GM19025 (cell line): ENCODE measurements around the gene MPC1.
"Not testable (repeated sequence)": the region's sequence is repeated elsewhere in the genome, so short reads cannot be mapped to it uniquely, and the experiment has no call there.

Experiments
- ATAC-seq: cut with Tn5 transposase; IDR thresholded peaks from one replicate; pipeline ENCODE4 v1.9.1; 2021; ENCODE audit warnings: mild to moderate bottlenecking, low read depth, moderate library complexity; ENCODE audit not compliant: unreplicated experiment

Gene MPC1

GRCh38 chr6:166351715-166352285 is 30.9 kb downstream of the MPC1 start:
- peak; percentile 98 for ATAC-seq

- no peak for ATAC-seq
Measured at GRCh38 chr6:166348305-166348949, 34.3 kb downstream of the MPC1 start.

GRCh38 chr6:166346965-166347364 is 35.8 kb downstream of the MPC1 start:
- ATAC-seq, result no peak

- no peak for ATAC-seq
Measured at GRCh38 chr6:166346449-166346848, 36.3 kb downstream of the MPC1 start.

- not testable (repeated sequence) for ATAC-seq
Measured at GRCh38 chr6:166345672-166346071, 37.1 kb downstream of the MPC1 start.

DNA sequence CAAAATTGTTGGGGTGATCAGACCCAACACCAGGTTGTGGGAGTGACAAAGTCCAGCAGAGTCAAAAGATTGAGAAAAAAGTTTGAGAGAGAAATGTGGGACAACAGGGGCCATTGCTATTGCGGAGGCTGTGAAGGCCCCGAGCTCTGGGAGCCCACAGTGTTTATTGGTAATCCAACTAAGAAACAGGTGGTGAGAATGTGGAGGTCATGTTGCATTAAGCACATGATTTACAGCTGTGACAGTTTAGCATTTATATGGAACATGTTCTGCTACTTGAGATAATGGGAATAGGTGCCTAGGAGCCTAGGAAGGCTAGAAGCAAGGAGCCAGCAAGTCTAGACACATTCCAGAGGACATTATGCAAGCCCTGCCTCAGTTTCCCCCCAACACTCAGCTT is 37.8 kb downstream of the MPC1 start:
- ATAC-seq, result not testable (repeated sequence)

DNA sequence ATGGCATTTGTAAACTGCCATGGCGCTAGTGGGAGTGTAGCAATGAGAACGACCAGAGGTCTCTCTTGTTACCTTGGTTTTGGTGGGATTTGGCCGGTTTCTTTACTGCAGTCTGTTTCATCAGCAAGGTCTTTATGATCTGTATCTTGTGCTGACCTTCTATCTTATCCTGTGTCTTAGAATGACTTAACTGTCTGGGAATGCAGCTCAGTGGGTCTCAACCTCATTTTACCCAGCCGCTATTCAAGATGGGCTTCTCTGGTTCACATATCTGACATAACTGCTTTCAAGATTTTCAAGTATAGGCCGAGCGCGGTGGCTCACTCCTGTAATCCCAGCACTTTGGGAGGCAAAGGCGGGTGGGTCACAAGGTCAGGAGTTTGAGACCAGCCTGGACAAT is 38.5 kb downstream of the MPC1 start:
- no peak for ATAC-seq

DNA sequence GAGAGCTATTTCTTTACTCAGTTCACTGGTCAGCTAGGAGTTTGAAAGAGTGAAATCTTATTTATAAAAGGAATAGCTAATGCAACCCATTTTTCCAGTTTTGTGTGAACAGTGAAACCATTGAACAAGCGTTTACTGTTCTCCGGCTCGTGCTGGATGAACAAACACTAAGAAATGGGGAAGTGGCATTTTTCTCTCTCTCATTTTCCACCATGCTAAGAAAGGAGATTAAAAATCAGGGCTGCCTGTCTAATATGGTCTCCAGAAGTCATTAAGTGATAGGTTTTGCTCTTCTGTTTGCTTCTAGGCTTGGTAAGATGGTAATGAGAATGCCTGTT is 39.6 kb downstream of the MPC1 start:
- peak; percentile 7 for ATAC-seq

- ATAC-seq, result peak; percentile 91
Measured at GRCh38 chr6:166342349-166343149, 40.2 kb downstream of the MPC1 start, which contains the start of gene SFT2D1. TSS of gene SFT2D1 (minus strand) at chr6:166342545. CDS start at chr6:166342481, 64 bp downstream.

DNA sequence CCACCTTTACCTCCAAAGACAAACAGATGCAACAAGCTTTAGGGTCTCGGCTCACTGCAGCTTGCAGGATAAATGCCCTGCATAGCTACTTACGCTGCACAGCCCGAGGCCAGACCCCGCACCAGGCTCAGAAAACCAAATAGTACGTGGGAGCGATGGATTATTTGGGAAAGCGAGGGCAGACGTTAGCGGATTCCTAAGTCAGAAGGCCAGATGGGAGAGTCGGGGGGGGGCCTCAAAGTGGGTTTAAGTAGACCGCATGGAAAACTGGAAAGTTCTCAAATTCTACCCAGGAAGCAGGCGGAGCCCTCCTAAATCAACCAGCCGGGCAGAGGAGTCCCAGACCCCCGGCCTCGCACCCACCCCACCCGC is 40.8 kb downstream of the MPC1 start:
- ATAC-seq, result no peak

- no peak for ATAC-seq
Measured at GRCh38 chr6:166341464-166341863, 41.3 kb downstream of the MPC1 start.

DNA sequence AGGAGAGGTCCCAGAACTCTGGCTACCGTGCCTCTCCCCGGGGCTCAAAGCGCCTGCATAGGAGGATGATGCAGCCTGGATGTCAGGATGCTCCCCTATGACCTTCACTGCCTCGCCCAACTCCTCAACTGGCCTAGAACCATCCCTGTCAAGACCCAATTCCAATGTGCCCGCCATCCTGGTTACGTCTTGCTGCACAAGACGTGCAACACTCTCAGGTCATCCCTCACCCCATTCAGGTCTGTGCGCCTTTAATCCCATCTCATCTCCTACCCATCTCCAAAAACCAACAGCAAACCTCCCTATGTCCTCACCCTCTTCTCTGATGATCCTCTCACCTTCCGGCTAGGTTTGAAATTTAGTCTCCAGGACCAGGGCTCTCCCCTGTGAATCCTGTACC is 43.9 kb downstream of the MPC1 start:
- no peak for ATAC-seq

- ATAC-seq, result no peak
Measured at GRCh38 chr6:166336847-166337246, 45.9 kb downstream of the MPC1 start.

- ATAC-seq, result peak; percentile 57
Measured at GRCh38 chr6:166335378-166336302, 47.1 kb downstream of the MPC1 start.

- no peak for ATAC-seq
Measured at GRCh38 chr6:166334878-166335277, 47.9 kb downstream of the MPC1 start.

DNA sequence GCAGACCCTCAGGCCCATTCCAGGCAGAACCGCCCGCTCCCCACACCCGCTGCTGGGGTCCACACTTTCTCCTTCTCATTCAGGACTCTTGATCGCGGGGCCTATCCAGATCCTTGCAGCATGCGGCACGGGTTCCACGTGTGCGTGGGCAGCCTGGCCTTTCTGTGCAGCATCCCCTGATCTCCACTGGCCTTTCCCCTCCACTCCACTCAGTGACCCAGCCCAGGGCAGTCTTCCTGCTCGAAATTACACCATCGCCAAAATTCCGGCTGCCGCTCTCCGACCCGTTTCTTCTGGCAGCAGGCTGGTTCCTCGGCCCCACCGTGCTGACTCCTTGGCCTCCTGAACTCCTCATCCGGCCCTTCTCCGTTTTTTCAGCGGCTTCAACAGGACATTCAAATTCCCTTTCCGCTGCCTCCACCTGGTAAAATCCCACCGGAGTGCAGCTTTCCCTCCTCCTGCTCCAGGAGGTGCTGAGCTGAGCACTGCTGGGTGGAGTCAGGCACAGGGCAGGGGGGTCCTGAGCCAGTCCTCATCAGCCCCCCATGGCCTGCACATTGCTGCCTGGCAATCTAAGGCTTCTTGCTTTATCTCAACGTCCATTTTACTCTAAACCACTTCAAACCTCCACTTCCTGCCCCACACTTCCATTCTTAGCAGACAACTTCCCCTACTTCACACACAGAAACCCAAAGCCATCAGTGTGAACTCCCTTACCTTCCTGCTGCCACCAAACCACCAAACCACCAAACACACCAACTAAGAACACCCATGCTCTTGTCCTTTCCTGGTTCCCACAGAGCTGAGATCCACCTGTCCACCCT is 49.4 kb downstream of the MPC1 start:
- peak; percentile 55 for ATAC-seq

DNA sequence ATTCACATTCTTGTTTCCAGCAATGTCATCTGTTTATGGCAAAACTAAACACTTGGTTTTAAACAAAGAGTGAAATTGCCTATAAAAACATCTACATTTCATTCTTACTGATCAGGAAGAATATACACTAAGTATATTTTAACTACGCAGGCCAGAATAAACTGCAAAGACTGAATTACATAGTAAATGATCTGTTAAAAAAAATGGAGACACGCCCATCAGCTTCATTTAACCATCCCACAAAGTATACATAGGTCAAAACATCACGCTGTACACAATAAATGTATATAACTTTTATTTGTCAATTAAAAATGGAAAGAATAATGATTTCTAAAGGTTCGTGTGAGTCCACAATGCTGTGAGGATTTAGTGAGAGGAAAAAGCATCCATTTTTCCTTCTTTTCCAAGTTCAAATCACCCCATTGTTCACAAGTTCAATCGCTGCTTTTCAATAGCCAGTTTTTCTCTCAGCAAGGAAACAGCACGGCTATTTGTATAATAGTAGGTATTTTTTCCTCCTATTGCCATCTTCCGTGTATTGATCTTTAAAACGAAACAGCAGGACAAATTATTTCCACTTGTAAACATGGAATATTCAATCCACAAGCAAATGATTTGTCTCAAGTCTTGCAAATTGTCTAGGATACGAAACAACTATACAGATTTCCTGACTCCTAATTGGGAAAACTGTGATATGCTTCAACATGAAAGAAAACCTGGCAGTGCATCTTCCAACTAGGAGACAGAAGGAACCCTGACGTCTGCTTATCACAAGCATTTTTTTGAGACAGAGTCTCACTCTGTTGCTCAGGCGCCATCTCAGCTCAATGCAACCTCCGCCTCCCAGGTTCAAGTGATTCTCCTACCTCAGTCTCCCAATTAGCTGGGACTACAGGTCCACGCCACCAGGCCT is 51.0 kb downstream of the MPC1 start:
- ATAC-seq, result no peak

DNA sequence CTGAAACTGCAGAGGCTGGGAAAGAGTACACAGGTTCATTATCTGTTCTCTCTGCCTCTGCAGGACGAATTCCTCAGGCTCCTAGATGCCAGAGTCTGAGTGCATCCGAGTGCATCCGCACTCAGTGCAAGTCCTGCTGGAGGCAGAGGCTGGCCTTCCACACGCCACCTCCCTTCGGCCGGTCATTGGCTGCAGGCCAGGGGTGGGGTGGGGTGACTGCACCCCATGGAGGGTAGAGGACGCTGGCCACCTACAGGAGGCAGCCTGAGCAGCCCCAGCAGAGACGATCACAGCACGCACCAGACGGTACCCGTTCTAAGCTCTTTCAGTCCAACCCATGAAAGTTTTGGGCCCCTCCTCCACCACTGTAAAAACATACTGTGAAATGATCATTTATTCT is 52.1 kb downstream of the MPC1 start:
- no peak for ATAC-seq
